ENCODE data around the gene MIER1. TPM values are rescaled to one million over a fixed set of nuclear protein-coding genes. Genes with fewer than 3 reads are reported as not detected.

The MIER1 gene
- total and polyA plus RNA-seq, 9 of the 15 experiments (the other 6 are each of a cell fraction or from before 2014, with no cell fraction given), result 13.9 to 34.8 (median 21.5) TPM

DNA sequence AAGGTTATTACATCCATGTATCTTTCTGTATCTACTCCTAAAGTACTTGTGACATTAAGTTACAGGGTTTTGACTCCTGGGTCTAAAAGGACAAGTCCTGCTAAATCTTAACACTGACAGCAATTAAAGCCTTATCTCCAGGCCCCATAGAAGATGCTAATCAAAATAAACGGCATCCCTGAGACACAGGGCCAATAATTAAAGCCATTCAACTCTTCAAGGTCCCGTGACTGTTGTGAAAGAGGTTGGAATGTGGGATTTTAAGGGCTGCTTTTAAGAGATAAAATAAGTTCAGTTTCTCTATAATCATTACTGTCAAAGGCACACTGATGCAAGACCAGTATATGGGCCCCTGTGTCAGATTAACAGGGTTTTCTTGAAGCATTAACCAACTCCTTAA is 8.5 kb upstream of the MIER1 start (continued):
- TF ChIP-seq, protein P1, sequence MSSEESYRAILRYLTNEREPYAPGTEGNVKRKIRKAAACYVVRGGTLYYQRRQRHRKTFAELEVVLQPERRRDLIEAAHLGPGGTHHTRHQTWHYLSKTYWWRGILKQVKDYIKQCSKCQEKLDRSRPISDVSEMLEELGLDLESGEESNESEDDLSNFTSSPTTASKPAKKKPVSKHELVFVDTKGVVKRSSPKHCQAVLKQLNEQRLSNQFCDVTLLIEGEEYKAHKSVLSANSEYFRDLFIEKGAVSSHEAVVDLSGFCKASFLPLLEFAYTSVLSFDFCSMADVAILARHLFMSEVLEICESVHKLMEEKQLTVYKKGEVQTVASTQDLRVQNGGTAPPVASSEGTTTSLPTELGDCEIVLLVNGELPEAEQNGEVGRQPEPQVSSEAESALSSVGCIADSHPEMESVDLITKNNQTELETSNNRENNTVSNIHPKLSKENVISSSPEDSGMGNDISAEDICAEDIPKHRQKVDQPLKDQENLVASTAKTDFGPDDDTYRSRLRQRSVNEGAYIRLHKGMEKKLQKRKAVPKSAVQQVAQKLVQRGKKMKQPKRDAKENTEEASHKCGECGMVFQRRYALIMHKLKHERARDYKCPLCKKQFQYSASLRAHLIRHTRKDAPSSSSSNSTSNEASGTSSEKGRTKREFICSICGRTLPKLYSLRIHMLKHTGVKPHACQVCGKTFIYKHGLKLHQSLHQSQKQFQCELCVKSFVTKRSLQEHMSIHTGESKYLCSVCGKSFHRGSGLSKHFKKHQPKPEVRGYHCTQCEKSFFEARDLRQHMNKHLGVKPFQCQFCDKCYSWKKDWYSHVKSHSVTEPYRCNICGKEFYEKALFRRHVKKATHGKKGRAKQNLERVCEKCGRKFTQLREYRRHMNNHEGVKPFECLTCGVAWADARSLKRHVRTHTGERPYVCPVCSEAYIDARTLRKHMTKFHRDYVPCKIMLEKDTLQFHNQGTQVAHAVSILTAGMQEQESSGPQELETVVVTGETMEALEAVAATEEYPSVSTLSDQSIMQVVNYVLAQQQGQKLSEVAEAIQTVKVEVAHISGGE (CRISPR knock-in tag; IDR thresholded peaks at IDR 0.05), result no peak
- peak; percentile 79; the same call in 1 of the 2 replicates for TF ChIP-seq POLR2AphosphoS5 (IDR thresholded peaks at IDR 0.05; ENCODE audit: control insufficient read depth, insufficient read depth, low read depth, low read length)
- no peak for TF ChIP-seq POLR3A (IDR thresholded peaks at IDR 0.05; ENCODE audit: borderline replicate concordance, extremely low read depth, insufficient read depth, insufficient read length)
- no peak for TF ChIP-seq XRCC4 (IDR thresholded peaks at IDR 0.05; ENCODE audit: extremely low read depth, insufficient read depth, insufficient read length)
- no peak for TF ChIP-seq GTF2A2 (tag; IDR thresholded peaks at IDR 0.05)
- TF ChIP-seq CAMTA2 (CRISPR knock-in tag; conservative IDR thresholded peaks at IDR 0.05), result no peak
- TF ChIP-seq, protein P2, sequence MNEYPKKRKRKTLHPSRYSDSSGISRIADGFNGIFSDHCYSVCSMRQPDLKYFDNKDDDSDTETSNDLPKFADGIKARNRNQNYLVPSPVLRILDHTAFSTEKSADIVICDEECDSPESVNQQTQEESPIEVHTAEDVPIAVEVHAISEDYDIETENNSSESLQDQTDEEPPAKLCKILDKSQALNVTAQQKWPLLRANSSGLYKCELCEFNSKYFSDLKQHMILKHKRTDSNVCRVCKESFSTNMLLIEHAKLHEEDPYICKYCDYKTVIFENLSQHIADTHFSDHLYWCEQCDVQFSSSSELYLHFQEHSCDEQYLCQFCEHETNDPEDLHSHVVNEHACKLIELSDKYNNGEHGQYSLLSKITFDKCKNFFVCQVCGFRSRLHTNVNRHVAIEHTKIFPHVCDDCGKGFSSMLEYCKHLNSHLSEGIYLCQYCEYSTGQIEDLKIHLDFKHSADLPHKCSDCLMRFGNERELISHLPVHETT (CRISPR knock-in tag; conservative IDR thresholded peaks at IDR 0.05 in 1 of 2, IDR thresholded peaks at IDR 0.05 in 1 of 2), result peak in 1 of 2 experiments; percentile 71; a peak in 2 of 4 replicates
- no peak for TF ChIP-seq HCFC1 (IDR thresholded peaks at IDR 0.05; ENCODE audit: low read depth, low read length)
- TF ChIP-seq SP1 (CRISPR knock-in tag; IDR thresholded peaks at IDR 0.05), result no peak
- peak; percentile 56; the same call in 1 of the 2 replicates for TF ChIP-seq MEF2D (tag; conservative IDR thresholded peaks at IDR 0.05; ENCODE audit: low read depth)
- no peak for TF ChIP-seq NFYB (IDR thresholded peaks at IDR 0.05; ENCODE audit: extremely low read depth, insufficient read length)
- TF ChIP-seq, protein P3, sequence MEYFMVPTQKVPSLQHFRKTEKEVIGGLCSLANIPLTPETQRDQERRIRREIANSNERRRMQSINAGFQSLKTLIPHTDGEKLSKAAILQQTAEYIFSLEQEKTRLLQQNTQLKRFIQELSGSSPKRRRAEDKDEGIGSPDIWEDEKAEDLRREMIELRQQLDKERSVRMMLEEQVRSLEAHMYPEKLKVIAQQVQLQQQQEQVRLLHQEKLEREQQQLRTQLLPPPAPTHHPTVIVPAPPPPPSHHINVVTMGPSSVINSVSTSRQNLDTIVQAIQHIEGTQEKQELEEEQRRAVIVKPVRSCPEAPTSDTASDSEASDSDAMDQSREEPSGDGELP (CRISPR knock-in tag; IDR thresholded peaks at IDR 0.05; ENCODE audit: borderline replicate concordance), result no peak
- no peak for TF ChIP-seq CBX2 (IDR thresholded peaks at IDR 0.05; ENCODE audit: insufficient read depth, low read length, poor library complexity, severe bottlenecking)
- TF ChIP-seq, protein P4, sequence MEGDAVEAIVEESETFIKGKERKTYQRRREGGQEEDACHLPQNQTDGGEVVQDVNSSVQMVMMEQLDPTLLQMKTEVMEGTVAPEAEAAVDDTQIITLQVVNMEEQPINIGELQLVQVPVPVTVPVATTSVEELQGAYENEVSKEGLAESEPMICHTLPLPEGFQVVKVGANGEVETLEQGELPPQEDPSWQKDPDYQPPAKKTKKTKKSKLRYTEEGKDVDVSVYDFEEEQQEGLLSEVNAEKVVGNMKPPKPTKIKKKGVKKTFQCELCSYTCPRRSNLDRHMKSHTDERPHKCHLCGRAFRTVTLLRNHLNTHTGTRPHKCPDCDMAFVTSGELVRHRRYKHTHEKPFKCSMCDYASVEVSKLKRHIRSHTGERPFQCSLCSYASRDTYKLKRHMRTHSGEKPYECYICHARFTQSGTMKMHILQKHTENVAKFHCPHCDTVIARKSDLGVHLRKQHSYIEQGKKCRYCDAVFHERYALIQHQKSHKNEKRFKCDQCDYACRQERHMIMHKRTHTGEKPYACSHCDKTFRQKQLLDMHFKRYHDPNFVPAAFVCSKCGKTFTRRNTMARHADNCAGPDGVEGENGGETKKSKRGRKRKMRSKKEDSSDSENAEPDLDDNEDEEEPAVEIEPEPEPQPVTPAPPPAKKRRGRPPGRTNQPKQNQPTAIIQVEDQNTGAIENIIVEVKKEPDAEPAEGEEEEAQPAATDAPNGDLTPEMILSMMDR (IDR thresholded peaks at IDR 0.05 in 2 of 3, conservative IDR thresholded peaks at IDR 0.05 in 1 of 3; ENCODE audit: insufficient read depth in 2 of 3, low read depth in 1 of 3, low read length in 3 of 3), result no peak
- TF ChIP-seq POLR2H (tag; IDR thresholded peaks at IDR 0.05; ENCODE audit: low read depth), result no peak
- TF ChIP-seq ZNF780A (CRISPR knock-in tag; IDR thresholded peaks at IDR 0.05), result no peak
- no peak for TF ChIP-seq SAFB (IDR thresholded peaks at IDR 0.05; ENCODE audit: borderline replicate concordance, low read depth, low read length)
- no peak for TF ChIP-seq ZNF551 (CRISPR knock-in tag; IDR thresholded peaks at IDR 0.05)

Data from K562 (cell line).